Hematopoietic multipotent progenitor cell treated with erythropoietin and hydrocortisone succinate and interleukin-3 and kit ligand, for 15 days (in vitro differentiated cells): ENCODE measurements around the gene SKI.

Experiments
- DNase-seq: peaks from one replicate; pipeline ENCODE4 v3.0.0-alpha.2; 2015; ENCODE audit warnings: low spot score

The SKI gene

GRCh38 chr1:2275796-2276536, 47.8 kb downstream of the SKI start:
- no peak for DNase-seq

- DNase-seq, result no peak
Observed at GRCh38 chr1:2276803-2277580, 48.9 kb downstream of the SKI start.

DNA sequence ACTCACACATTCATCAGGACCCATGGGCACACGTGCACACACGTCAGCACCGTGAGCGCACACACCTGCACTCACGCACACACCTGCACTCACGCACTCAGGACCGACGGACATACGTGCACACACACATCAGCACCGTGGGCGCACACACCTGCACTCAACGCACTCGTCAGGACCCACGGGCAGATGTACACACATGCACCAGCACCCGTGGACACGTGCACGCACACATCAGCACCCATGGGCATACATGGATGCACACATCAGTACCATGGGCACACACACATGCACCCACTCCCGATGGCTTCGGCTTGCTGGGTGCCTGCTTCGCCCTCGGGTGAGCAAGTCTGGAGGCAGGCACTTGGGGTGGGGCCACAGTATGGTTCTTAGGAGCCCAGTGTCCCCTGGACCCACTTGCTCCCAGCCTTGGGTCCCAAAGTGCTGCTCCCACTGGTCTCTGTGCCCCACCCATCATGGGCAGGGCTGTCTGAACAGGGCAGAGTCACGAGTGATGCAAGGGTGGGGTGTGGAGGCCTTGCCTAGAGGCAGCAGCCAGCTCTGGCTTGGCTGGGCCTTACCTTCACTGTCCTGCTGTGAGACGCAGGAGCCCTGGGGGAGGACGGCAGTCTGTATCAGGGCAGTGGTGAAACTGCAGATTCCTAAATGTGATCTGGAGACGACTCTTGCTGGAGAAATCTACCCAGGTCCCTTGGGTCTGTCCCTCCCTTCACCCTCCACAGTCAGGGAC, 49.8 kb downstream of the SKI start:
- DNase-seq, result peak; percentile 34

DNA sequence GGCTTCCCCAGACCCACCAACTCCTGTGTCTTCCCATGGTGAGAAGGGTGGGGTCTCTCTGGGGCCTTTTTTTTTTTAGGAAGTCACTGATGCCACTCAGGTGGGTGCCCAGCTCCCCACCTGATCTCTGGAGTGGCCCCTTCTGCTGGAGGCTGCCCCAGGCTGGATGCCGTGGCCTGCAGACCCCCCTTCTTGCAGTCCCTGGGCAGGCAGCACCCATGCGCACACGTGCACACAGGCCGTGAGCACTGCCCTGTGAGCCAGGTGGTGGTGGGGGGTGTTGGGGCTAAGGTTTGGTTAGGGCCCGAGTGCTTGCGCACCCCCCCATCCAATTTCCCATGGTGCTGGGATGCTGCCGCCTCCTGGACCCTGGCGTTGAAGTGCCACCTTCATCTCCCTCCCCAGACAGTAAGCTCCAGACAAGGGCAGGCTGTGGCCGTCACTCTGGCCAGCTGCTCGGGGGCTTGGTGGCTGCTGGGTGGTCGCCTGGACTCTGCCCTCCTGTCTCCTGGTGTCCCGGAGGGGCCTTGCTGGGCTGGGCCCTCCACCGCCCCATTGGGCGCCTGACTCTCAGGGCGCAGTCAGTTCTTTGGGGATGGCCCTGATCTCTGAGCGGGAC, 50.6 kb downstream of the SKI start:
- DNase-seq, result no peak

DNA sequence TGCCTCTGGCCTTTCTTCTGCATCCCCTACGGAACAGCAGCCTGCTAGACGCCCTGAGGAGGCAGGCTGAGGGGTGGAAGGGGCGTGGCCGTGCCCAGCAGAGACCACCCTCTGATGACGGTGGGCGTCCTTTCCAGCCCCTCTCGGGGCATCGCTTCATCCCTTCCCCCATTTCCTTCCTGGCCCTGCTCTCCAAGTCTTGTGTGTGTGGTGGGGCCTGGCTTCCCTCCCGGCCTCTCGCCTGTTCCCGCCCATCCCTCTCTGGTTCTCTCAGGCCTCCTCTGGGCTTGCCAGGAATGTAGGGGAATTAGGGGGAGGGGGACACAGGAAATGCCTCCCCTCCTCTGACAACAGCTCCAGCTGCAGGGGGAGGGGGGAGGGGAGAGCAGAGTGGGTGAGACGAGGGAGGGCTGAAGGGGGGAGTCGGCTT, 51.1 kb downstream of the SKI start:
- DNase-seq, result no peak

GRCh38 chr1:2279817-2280216, 51.7 kb downstream of the SKI start:
- no peak for DNase-seq

- no peak for DNase-seq
Observed at GRCh38 chr1:2282556-2283270, 54.6 kb downstream of the SKI start.

GRCh38 chr1:2283371-2283990, 55.4 kb downstream of the SKI start:
- no peak for DNase-seq

- no peak for DNase-seq
Observed at GRCh38 chr1:2283991-2284895, 56.1 kb downstream of the SKI start.

GRCh38 chr1:2284932-2285331, 56.8 kb downstream of the SKI start:
- no peak for DNase-seq

DNA sequence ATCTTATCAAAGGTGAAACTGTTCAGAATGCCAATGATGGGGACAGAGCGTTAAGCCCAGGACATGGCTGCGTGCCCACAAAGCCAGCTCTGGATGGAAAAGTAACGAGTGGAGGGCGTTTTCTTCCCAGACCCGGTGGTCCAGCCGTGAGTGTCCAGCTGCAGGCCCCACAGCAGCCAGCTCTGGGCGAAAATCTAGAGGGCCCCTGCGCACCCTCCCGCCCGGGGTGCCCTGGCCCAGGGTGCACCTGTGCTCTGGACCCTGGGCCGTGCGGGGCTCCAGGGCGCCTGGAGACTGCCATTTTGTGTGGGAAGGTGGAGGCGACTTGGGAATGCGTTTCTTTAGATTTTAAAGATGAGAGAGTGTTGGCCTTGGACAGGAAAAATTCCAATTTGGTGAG, 58.8 kb downstream of the SKI start:
- DNase-seq, result no peak

- DNase-seq, result no peak
Observed at GRCh38 chr1:2287649-2288048, 59.5 kb downstream of the SKI start.

DNA sequence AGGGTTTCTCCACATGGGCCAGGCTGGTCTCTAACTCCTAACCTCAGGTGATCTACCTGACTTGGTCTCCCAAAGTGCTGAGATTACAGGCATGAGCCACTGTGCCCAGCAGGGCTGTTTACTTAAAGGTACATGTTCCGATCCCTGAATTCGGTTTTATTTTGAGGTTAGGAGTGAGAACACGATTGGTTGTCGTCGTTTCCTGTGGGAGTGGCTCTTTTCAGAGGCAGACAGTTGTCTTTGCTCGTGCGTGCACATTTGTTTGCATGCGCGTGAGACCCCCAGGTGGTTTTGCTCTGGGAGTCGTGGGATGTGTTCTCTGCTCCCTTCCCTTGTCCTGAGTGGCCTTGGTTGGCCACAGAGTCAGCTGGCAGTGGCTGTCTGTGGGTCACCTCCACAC, 60.2 kb downstream of the SKI start:
- no peak for DNase-seq

DNA sequence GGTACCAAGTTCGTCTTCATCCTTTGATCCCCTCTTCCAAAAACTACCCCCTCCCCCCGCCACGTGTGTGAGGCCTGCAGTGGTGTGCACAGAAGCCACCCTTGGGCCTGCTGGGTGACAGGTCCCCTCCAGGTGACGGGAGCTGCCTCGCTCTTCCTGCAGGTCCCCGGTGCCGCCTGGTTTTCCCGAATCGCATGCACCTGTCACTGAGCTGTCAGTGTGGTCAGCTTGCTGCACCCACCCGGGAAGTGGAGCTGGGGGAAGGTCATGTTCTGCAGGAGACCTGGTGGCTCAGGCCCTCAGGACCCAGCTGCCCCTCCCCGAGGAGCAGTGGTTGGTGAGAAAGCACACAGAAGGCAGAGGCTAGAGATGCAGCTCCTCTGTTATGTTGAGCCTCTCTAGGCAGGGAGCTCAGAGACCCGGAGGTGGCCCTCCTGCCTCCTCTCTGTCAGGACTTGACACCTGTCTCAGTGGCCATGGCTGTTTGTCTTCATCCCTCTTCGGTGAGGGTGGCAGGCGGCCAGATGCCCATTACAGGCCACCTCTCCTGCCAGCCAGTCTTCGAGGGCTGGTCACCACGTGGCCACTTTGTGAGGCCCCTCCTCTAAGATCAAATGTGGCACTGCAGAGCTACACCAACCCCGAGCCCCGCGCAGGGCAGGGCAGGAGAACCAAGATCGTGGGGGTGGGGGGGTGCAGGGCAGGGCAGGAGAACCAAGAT, 60.9 kb downstream of the SKI start:
- no peak for DNase-seq

- no peak for DNase-seq
Observed at GRCh38 chr1:2289607-2290006, 61.5 kb downstream of the SKI start.

GRCh38 chr1:2290171-2290578, 62.1 kb downstream of the SKI start:
- peak; percentile 50 for DNase-seq

GRCh38 chr1:2290595-2291510, 62.7 kb downstream of the SKI start:
- no peak for DNase-seq

DNA sequence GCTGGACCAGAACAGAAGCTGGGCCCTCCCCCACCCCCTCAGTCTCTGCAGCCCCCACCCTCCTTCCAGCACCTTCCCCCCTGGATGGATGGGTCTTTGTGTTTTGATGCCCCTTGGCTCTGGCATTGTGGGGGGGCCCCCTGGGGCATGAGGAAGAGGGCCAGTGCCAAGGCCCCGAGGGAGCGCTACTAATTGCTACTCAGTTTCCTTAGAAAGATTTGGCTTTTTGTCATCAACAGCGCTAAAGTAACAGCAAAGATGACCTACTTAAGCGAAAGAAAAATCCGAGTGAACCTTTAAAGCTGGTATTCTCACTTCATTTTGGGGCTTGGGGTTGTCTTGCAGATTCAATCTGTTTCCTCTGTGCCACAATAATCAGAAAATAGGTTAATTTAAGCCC, 63.5 kb downstream of the SKI start:
- no peak for DNase-seq
